HepG2 (cell line): ENCODE measurements around the gene CYB5A. TPM values are rescaled to one million over a fixed set of nuclear protein-coding genes. Genes with fewer than 3 reads are reported as not detected.
"Not testable (repeated sequence)": the region's sequence is repeated elsewhere in the genome, so short reads cannot be mapped to it uniquely, and the experiment has no call there.

ENCODE experiments used
- ATAC-seq: fragments of 200-7000 bp; cut with Tn5 transposase; 3 replicates; pipeline ENCODE4 v1.9.1; 2020; ENCODE audit warnings: mild to moderate bottlenecking, moderate library complexity
- BruUV-seq: library from RNA; stranded (reverse); fragments of 400-500 nt; replicated peaks from 2 replicates; lab custom pipeline; 2021; lab: Mats Ljungman, UMichigan
- CTCF ChIA-PET: fragments of 300-600 bp; formaldehyde crosslinking; extraction: SDS; loops from one replicate; lab custom pipeline; 2021; ENCODE audit warnings: low total read pairs, inconsistent platforms, low intra/inter-chr PET ratio; lab: Yijun Ruan, JAX
- POLR2A ChIA-PET: fragments of 350-600 bp; sonication (Branson Sonifier 250); formaldehyde crosslinking; loops from one replicate; lab custom pipeline; 2020; ENCODE audit warnings: antibody characterized with exemption, inconsistent platforms; lab: Yijun Ruan, JAX
- DNase-seq: peaks from one replicate; pipeline ENCODE4 v3.0.0-alpha.2; 2015; ENCODE audit warnings: low spot score
- FAIRE-seq: peaks from 3 replicates; lab custom pipeline; 2011; peaks lifted over from hg19 to GRCh38; lab: Jason Lieb, UNC
- H2AFZ ChIP-seq: one replicate; pipeline ENCODE4 v1.6.1; 2011; ENCODE audit warnings: low read length, inconsistent platforms
- H3K27ac ChIP-seq: fragments of 300-600 bp; 3 replicates; pipeline ENCODE4 v1.8.0; 2011; ENCODE audit warnings: mixed run types, mild to moderate bottlenecking, mixed read lengths, low read length, inconsistent platforms; ENCODE audit not compliant: insufficient read depth; ENCODE audit errors: extremely low read length
- H3K27me3 ChIP-seq, 2 experiments: fragments of 200-600 bp in 1 of 2; 2 replicates in 1 of 2; 3 replicates in 1 of 2; pipeline versions ENCODE4 v1.6.0 to v1.8.0; 2011; ENCODE audit warnings: low read length in 2 of 2, mild to moderate bottlenecking in 2 of 2, moderate library complexity in 2 of 2, inconsistent platforms in 1 of 2; ENCODE audit not compliant: insufficient read depth in 2 of 2, control insufficient read depth in 1 of 2
- H3K36me3 ChIP-seq, 2 experiments: fragments of 200-600 bp in 1 of 2; replicated peaks in 1 of 2; 2 replicates in 1 of 2; 3 replicates in 1 of 2; pipeline versions ENCODE4 v1.5.1 to v1.8.0; 2011; ENCODE audit warnings: low read length in 2 of 2, inconsistent platforms in 1 of 2; ENCODE audit not compliant: insufficient read depth in 2 of 2, control insufficient read depth in 1 of 2
- H3K4me1 ChIP-seq: 2 replicates; pipeline ENCODE4 v1.5.1; 2012; ENCODE audit warnings: low read length, inconsistent platforms; ENCODE audit not compliant: insufficient read depth
- H3K4me2 ChIP-seq: 2 replicates; pipeline ENCODE4 v1.6.0; 2011; ENCODE audit warnings: low read depth, low read length, inconsistent platforms
- H3K4me3 ChIP-seq, 3 experiments: fragments of 200-600 bp in 1 of 3; sonication (generic), shearing (Covaris generic) in 1 of 3; replicated peaks in 1 of 3; 2 replicates each; pipeline ENCODE4 v1.5.1; 2011 to 2016; ENCODE audit warnings: low read length in 3 of 3, inconsistent platforms in 2 of 3, low read depth in 2 of 3, mild to moderate bottlenecking in 2 of 3, control low read depth in 1 of 3, mixed read lengths in 1 of 3; ENCODE audit not compliant: insufficient read depth in 1 of 3
- H3K79me2 ChIP-seq: one replicate; pipeline ENCODE4 v1.6.1; 2011; ENCODE audit warnings: low read length, inconsistent platforms; ENCODE audit not compliant: insufficient read depth
- H3K9ac ChIP-seq: 2 replicates; pipeline ENCODE4 v1.6.0; 2011; ENCODE audit warnings: mild to moderate bottlenecking, low read depth, low read length, inconsistent platforms; ENCODE audit not compliant: insufficient read depth
- H3K9me3 ChIP-seq: 2 replicates; pipeline ENCODE4 v1.5.1; 2012; ENCODE audit warnings: mild to moderate bottlenecking, low read length
- H4K20me1 ChIP-seq: 2 replicates; pipeline ENCODE4 v1.6.0; 2011; ENCODE audit warnings: inconsistent platforms, mild to moderate bottlenecking, low read length, moderate library complexity; ENCODE audit not compliant: insufficient read depth
- GLI4 ChIP-seq: sonication (generic); formaldehyde crosslinking; IDR thresholded peaks from 2 replicates; pipeline ENCODE4 v1.5.1; 2020; ENCODE audit warnings: missing genetic modification reagents, mild to moderate bottlenecking, moderate library complexity, borderline replicate concordance
- ZNF503 ChIP-seq: sonication (generic); formaldehyde crosslinking; IDR thresholded peaks from 2 replicates; pipeline ENCODE4 v1.4.0; 2020; ENCODE audit warnings: missing genetic modification reagents
- ZNF724P ChIP-seq: sonication (generic); formaldehyde crosslinking; IDR thresholded peaks from 2 replicates; pipeline ENCODE4 v1.8.0; 2022; ENCODE audit warnings: missing genetic modification reagents, borderline replicate concordance
- WGBS: methylation state at CpG from one replicate; pipeline ENCODE4 v1.1.6; 2017; ENCODE audit warnings: low lambda C conversion rate; 5-methylcytosine and 5-hydroxymethylcytosine counted together
- in situ Hi-C: cut with HindIII; loops from 2 replicates; pipeline ENCODE4 v1.10.0; 2017; ENCODE audit warnings: low pct_unique_long_range_greater_than_20kb; ENCODE audit not compliant: extremely low pct_ligation_motif_present
- intact Hi-C: fragments of 100-400 bp; cut with micrococcal nuclease; formaldehyde crosslinking; loops from one replicate; pipeline ENCODE4 v1.10.0; 2022; ENCODE audit not compliant: unreplicated experiment
- polyA plus RNA-seq, 8 experiments: library from polyadenylated mRNA; depleted of rRNA in 3 of 8; stranded (reverse) in 7 of 8; unstranded in 1 of 8; fragments of >200 nt; fragmentation: Illumina TruSeq in 4 of 8; extraction: Trizol in 4 of 8; gene quantifications; 2 replicates each; pipeline versions ENCODE4 v1.2.1 to v1.2.3, GENCODE V29; 2011 to 2016; ENCODE audit warnings: low read depth in 4 of 8, missing spikeins in 1 of 8, mixed read lengths in 1 of 8; ENCODE audit not compliant: insufficient read depth in 1 of 8
- total RNA-seq, 5 experiments: library from RNA; depleted of rRNA; stranded (reverse); fragments of >200 nt; fragmentation: Illumina TruSeq; extraction: Trizol; gene quantifications; 2 replicates each; pipeline ENCODE4 v1.2.3, GENCODE V29; 2016; ENCODE audit warnings: low read depth in 1 of 5
- TF ChIP-seq, protein P1 (sequence below): sonication (generic); formaldehyde crosslinking; IDR thresholded peaks from 2 replicates; pipeline ENCODE4 v1.4.0; 2020; ENCODE audit warnings: missing genetic modification reagents, low read depth, mild to moderate bottlenecking, borderline replicate concordance

The CYB5A gene
- total and polyA plus RNA-seq, 2 of the 13 experiments (the other 11 are each of a cell fraction or from before 2014, with no cell fraction given), result 215 to 356 TPM

DNA sequence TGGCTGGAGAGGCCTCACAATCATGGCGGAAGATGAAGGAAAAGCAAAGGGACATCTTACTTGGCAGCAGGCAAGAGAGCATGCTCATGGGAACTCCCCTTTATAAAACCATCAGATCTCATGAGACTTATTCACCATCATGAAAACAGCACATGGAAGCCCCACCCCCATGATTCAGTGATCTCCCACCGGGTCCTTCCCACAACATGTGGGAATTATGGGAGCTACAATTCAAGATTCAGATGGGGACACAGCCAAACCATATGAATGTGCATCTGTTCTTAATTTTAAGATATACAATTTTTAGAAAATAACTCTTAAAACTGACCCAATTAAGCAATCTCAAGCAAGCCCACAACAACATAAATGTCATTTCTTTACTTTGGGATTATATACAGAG lies 36.4 kb upstream of the CYB5A start:
- H3K4me1 ChIP-seq, result peaks cover 21% of the 10 kb centered on the region
- no peak overlapping the region for H3K27ac ChIP-seq
- in situ Hi-C loops, result no loop called here
- intact Hi-C loops, result no loop called here
- POLR2A ChIA-PET, result no interaction called here
- WGBS, result 86% methylated on average over 2 of the region's 2 CpGs
- no peak overlapping the region for H3K4me2 ChIP-seq
- CTCF ChIA-PET, result no interaction called here
- no peak for TF ChIP-seq GLI4 (CRISPR knock-in tag)
- TF ChIP-seq, protein P1, sequence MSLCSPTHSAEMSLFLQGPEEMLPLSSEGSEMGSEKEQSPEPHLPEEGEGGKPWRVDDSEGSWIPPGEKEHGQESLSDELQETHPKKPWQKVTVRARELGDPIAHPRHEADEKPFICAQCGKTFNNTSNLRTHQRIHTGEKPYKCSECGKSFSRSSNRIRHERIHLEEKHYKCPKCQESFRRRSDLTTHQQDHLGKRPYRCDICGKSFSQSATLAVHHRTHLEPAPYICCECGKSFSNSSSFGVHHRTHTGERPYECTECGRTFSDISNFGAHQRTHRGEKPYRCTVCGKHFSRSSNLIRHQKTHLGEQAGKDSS (CRISPR knock-in tag), result no peak
- TF ChIP-seq ZNF503 (CRISPR knock-in tag), result no peak
- TF ChIP-seq ZNF724P (CRISPR knock-in tag), result no peak
- no peak for FAIRE-seq
- no TSS peak for BruUV-seq
- DNase-seq, result no peak
- H3K27me3 ChIP-seq, result no peaks in the 10 kb centered on the region
- H4K20me1 ChIP-seq, result no peaks in the 10 kb centered on the region
- H3K79me2 ChIP-seq, result no peaks in the 10 kb centered on the region
- H3K9ac ChIP-seq, result no peak overlapping the region
- no peak for ATAC-seq
- no peaks in the 10 kb centered on the region for H3K9me3 ChIP-seq
- no peak overlapping the region for H3K4me3 ChIP-seq
- no peaks in the 10 kb centered on the region for H3K36me3 ChIP-seq
- no peak overlapping the region for H2AFZ ChIP-seq

DNA sequence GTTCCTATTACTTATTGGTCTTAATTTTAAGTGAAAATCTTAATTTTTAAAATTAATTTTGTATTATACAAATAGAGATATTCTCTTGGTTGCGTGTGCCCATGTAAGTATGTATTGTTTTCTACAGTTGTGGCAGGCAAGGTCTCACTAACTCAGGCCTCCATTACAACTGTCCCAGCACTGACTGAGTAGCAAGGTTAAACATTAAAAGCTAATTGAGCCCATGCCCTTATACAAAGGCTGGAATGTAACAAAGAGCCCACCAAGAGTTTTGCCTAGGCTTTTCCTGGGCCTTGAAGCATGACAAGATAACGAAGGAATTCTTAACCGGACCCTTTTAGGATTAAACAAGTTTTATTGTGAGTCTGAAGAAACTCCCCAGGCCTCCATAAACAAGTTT lies 35.0 kb upstream of the CYB5A start:
- H3K9ac ChIP-seq, FAIRE-seq, H3K4me3 ChIP-seq, H3K9me3 ChIP-seq, H3K27ac ChIP-seq, H3K4me2 ChIP-seq, H4K20me1 ChIP-seq, BruUV-seq, POLR2A ChIA-PET, in situ Hi-C loops, H3K27me3 ChIP-seq, CTCF ChIA-PET, intact Hi-C loops, H3K79me2 ChIP-seq, H3K36me3 ChIP-seq: not testable (repeated sequence)
- DNase-seq, result peak; percentile 9
- H2AFZ ChIP-seq, result peak overlapping the region; percentile 66
- 45% methylated on average over 3 of the region's 3 CpGs for WGBS
- 0 out of 3 replicates have a peak, but pooled peaks have one; percentile 29 for ATAC-seq
- H3K4me1 ChIP-seq, result peaks cover 21% of the 10 kb centered on the region
